OCI-M1 (cell line): ENCODE data around the gene KLHL22.
"Not testable (repeated sequence)": the region's sequence is repeated elsewhere in the genome, so short reads cannot be mapped to it uniquely, and the experiment has no call there.

ENCODE experiments used
- DNase-seq: peaks from one replicate; lab custom pipeline; 2025; lab: John Stamatoyannopoulos, UW

The KLHL22 gene

GRCh38 chr22:20523086-20523983 lies 27.7 kb upstream of the KLHL22 start:
- DNase-seq, result peak; percentile 95

- DNase-seq, result no peak
Observed at GRCh38 chr22:20522134-20523004, 26.8 kb upstream of the KLHL22 start.

GRCh38 chr22:20520093-20520511 lies 24.5 kb upstream of the KLHL22 start:
- no peak for DNase-seq

- DNase-seq, result no peak
Observed at GRCh38 chr22:20519558-20519957, 24.0 kb upstream of the KLHL22 start.

- no peak for DNase-seq
Observed at GRCh38 chr22:20517841-20518592, 22.4 kb upstream of the KLHL22 start.

GRCh38 chr22:20517422-20517821 lies 21.8 kb upstream of the KLHL22 start:
- DNase-seq, result no peak

- no peak for DNase-seq
Observed at GRCh38 chr22:20516399-20516798, 20.8 kb upstream of the KLHL22 start.

GRCh38 chr22:20514658-20515406 lies 19.2 kb upstream of the KLHL22 start:
- no peak for DNase-seq

- no peak for DNase-seq
Observed at GRCh38 chr22:20511578-20512229, 16.1 kb upstream of the KLHL22 start.

- no peak for DNase-seq
Observed at GRCh38 chr22:20510811-20511577, 15.4 kb upstream of the KLHL22 start.

GRCh38 chr22:20509344-20510047 lies 13.9 kb upstream of the KLHL22 start:
- peak; percentile 98 for DNase-seq

- DNase-seq, result peak; percentile 67
Observed at GRCh38 chr22:20508815-20509271, 13.2 kb upstream of the KLHL22 start.

GRCh38 chr22:20508067-20508755 lies 12.6 kb upstream of the KLHL22 start:
- DNase-seq, result not testable (repeated sequence)

- peak; percentile 98 for DNase-seq
Observed at GRCh38 chr22:20507253-20508066, 11.9 kb upstream of the KLHL22 start, which contains the start of gene MED15. MED15 (plus strand) TSS chr22:20507610; CDS start chr22:20507679, 69 bp downstream.

- peak; percentile 44 for DNase-seq
Observed at GRCh38 chr22:20506543-20507252, 11.1 kb upstream of the KLHL22 start.

- not testable (repeated sequence) for DNase-seq
Observed at GRCh38 chr22:20504293-20504922, 8.8 kb upstream of the KLHL22 start.
